Fibroblast of lung (primary cell): ENCODE results near the gene CYP4F22. TPM values are rescaled to one million over a fixed set of nuclear protein-coding genes. Genes with fewer than 3 reads are reported as not detected.
A peak's percentile ranks its signal among the peaks of the same experiment; 100 is the strongest.

Source experiments
- DNase-seq, 2 donors: peaks; one replicate each; pipeline versions ENCODE4 v3.0.0 to v3.0.0-alpha.2; 2010; ENCODE audit warnings: low read depth in 2 of 2
- H2AFZ ChIP-seq: 2 replicates; pipeline ENCODE4 v1.5.1; 2012; ENCODE audit warnings: low read length, control low read depth, inconsistent platforms
- H3K27ac ChIP-seq: 2 replicates; pipeline ENCODE4 v1.5.1; 2011; ENCODE audit warnings: low read length, control low read depth; ENCODE audit not compliant: insufficient read depth
- H3K27me3 ChIP-seq: 2 replicates; pipeline ENCODE4 v1.5.1; 2011; ENCODE audit warnings: mild to moderate bottlenecking, low read length; ENCODE audit not compliant: control insufficient read depth, insufficient read depth
- H3K36me3 ChIP-seq: 2 replicates; pipeline ENCODE4 v1.5.1; 2011; ENCODE audit warnings: low read length; ENCODE audit not compliant: control insufficient read depth, insufficient read depth
- H3K4me1 ChIP-seq: 2 replicates; pipeline ENCODE4 v1.5.1; 2011; ENCODE audit warnings: low read length; ENCODE audit not compliant: control insufficient read depth, insufficient read depth; ENCODE audit errors: extremely low read depth
- H3K4me2 ChIP-seq: 2 replicates; pipeline ENCODE4 v1.5.1; 2011; ENCODE audit warnings: low read length, control low read depth; ENCODE audit not compliant: insufficient read depth; ENCODE audit errors: extremely low read depth
- H3K4me3 ChIP-seq, 4 experiments: fragments of 200-600 bp in 1 of 4; sonication (generic) in 1 of 4; replicated peaks in 1 of 4; 2 replicates each; pipeline ENCODE4 v1.5.1; 2011 to 2016; ENCODE audit warnings: low read length in 4 of 4, low read depth in 3 of 4, mild to moderate bottlenecking in 3 of 4, control low read depth in 2 of 4, inconsistent platforms in 1 of 4, mixed read lengths in 1 of 4; ENCODE audit not compliant: insufficient read depth in 1 of 4; ENCODE audit errors: control extremely low read depth in 1 of 4
- H3K79me2 ChIP-seq: 2 replicates; pipeline ENCODE4 v1.5.1; 2012; ENCODE audit warnings: mild to moderate bottlenecking, low read length, inconsistent platforms; ENCODE audit not compliant: control insufficient read depth, insufficient read depth
- H3K9ac ChIP-seq: 2 replicates; pipeline ENCODE4 v1.5.1; 2011; ENCODE audit warnings: mild to moderate bottlenecking, low read length, control low read depth; ENCODE audit not compliant: insufficient read depth
- H3K9me3 ChIP-seq: 2 replicates; pipeline ENCODE4 v1.5.1; 2012; ENCODE audit warnings: low read depth, low read length; ENCODE audit not compliant: control insufficient read depth, insufficient read depth
- H4K20me1 ChIP-seq: 2 replicates; pipeline ENCODE4 v1.5.1; 2011; ENCODE audit warnings: low read length; ENCODE audit not compliant: control insufficient read depth, insufficient read depth; ENCODE audit errors: extremely low read depth
- CTCF ChIP-seq, 2 donors: IDR thresholded peaks in 1 of 2; conservative IDR thresholded peaks in 1 of 2; 1 replicate in 1 of 2; 2 replicates in 1 of 2; pipeline ENCODE4 v1.5.1; 2011 to 2012; ENCODE audit warnings: low read length in 2 of 2, control low read depth in 1 of 2, inconsistent platforms in 1 of 2, low read depth in 1 of 2, mild to moderate bottlenecking in 1 of 2
- EZH2 ChIP-seq: IDR thresholded peaks from 2 replicates; pipeline ENCODE4 v1.5.1; 2012; ENCODE audit warnings: low read length, control low read depth, mild to moderate bottlenecking; ENCODE audit errors: missing control alignments
- polyA plus RNA-seq, 2 donors: library from polyadenylated mRNA; depleted of rRNA in 1 of 2; stranded (reverse) in 1 of 2; unstranded in 1 of 2; fragments of >200 nt; gene quantifications; 2 replicates each; pipeline ENCODE4 v1.2.1, GENCODE V29; 2011 to 2012; ENCODE audit warnings: missing spikeins in 1 of 2
- total RNA-seq: library from RNA; depleted of rRNA; stranded (reverse); fragments of >200 nt; gene quantifications from 2 replicates; pipeline ENCODE4 v1.2.1, GENCODE V29; 2014

CYP4F22 gene
- total and polyA plus RNA-seq, 2 donors (not counting 1 experiment from before 2014, with no cell fraction given) = not detected

- H3K9ac ChIP-seq = no peak overlapping the region
- no peaks in the 10 kb centered on the region for H3K9me3 ChIP-seq
- no peaks in the 10 kb centered on the region for H3K79me2 ChIP-seq
- no peaks in the 10 kb centered on the region for H3K4me1 ChIP-seq
- TF ChIP-seq CTCF (conservative IDR thresholded peaks at IDR 0.05 in 1 of 2, IDR thresholded peaks at IDR 0.05 in 1 of 2; ENCODE audit: low read depth in 1 of 2, low read length in 2 of 2) (no peak), EZH2 (no peak)
- H3K4me3 ChIP-seq = no peak overlapping the region
- no peak overlapping the region for H2AFZ ChIP-seq
- H3K36me3 ChIP-seq = no peaks in the 10 kb centered on the region
- no peaks in the 10 kb centered on the region for H4K20me1 ChIP-seq
- peaks cover 7% of the 10 kb centered on the region for H3K27me3 ChIP-seq
- H3K4me2 ChIP-seq = no peak overlapping the region
- DNase-seq = no peak
- H3K27ac ChIP-seq = no peak overlapping the region
These were observed 40.6 kb upstream of the CYP4F22 start for GRCh38 chr19:15467734-15468214.

DNA sequence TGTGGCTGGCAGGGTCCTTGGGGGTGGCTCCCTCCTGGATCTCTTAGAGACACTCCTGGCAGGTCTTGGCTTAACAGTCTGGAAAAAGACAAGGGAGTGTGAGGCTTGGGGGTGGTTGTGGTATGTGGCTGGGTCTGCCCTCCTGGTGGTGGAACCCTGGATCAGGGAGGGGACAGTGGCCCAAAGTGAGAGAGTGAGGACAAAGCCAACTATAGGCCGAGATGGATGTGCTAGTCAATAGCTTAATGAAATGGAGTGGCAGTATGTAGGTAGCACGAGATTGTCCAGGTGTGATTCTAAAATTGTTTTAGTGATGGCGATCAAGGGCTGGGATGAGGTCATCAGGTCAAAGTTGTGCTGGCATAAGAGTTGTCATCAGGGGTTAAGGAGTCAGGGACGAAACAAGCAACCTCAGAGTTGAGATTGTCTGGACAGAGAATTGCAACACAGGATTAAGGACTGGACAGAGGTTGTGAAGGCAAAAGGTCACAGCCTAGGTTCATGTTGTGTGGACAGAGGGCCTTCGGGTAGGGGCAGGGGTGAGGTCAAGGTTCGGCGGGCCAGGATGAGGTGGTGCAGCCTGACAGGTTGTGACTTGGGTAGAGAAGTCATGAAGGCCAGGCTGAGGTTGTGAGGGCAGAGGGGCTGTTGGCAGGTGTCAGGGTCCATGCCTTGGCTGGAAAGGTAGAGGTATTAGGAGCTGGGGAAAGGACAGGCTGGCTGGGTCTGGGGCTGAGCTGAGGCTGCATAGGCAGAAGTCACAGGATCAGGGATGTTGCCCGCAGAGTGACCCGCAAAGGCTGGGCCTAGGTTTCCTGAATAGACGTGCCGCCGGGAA lies 39.4 kb upstream of the CYP4F22 start:
- Histone ChIP-seq H3K9me3 (no peaks in the 10 kb centered on the region), H3K27me3 (peaks cover 7% of the 10 kb centered on the region), H3K4me3 (no peak overlapping the region), H4K20me1 (no peaks in the 10 kb centered on the region), H3K4me1 (no peaks in the 10 kb centered on the region), H3K79me2 (no peaks in the 10 kb centered on the region), H3K4me2 (no peak overlapping the region), H3K9ac (no peak overlapping the region), H3K27ac (no peak overlapping the region), H2AFZ (no peak overlapping the region), H3K36me3 (no peaks in the 10 kb centered on the region)
- DNase-seq = no peak
- TF ChIP-seq CTCF (conservative IDR thresholded peaks at IDR 0.05 in 1 of 2, IDR thresholded peaks at IDR 0.05 in 1 of 2; ENCODE audit: low read depth in 1 of 2, low read length in 2 of 2) (no peak), EZH2 (no peak)

DNA sequence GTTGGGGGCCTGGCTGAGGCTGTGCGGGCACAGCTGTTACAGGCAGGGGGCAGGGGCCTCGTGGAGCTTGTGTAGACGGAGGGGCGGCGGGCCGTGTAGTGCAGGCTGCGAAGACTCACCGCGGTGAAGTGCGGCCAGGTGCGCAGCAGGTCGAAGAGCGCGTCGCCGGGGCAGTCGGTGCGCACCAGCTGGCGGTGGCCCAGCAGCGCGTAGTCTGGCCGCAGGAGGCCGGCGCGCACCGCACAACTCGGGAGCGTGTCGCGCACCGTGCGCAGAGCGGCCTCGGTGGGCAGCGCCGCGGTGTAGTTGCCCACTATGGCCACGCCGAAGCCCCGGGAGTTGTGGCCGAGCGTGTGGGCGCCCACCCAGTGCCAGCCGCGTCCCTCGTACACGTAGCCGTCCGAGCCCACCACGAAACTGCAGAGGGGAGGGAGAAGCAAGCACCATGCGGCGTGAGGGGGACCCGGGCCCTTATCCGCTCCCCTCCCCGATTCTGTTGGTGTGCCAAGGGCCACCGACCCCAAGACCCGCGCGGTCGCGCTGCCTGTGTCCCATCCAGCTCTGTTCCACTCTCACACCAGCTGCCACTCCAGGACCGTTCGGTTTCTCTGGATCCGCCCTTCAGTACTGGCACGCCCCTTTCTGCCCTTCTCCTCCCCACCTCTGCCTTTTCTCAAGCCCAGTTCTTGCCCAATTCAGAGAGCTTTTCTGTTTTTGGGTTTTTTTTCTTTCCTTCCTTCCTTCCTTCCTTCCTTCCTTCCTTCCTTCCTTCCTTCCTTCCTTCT lies 38.6 kb upstream of the CYP4F22 start:
- Histone ChIP-seq H3K4me3 (peak overlapping the region in 1 of 4 experiments; percentile 12), H3K79me2 (no peaks in the 10 kb centered on the region), H3K27ac (no peak overlapping the region), H3K4me2 (peak overlapping the region; percentile 25), H4K20me1 (no peaks in the 10 kb centered on the region), H2AFZ (no peak overlapping the region), H3K9me3 (no peaks in the 10 kb centered on the region), H3K9ac (no peak overlapping the region), H3K27me3 (peaks cover 7% of the 10 kb centered on the region), H3K36me3 (no peaks in the 10 kb centered on the region), H3K4me1 (no peaks in the 10 kb centered on the region)
- no peak for DNase-seq
- TF ChIP-seq CTCF (conservative IDR thresholded peaks at IDR 0.05 in 1 of 2, IDR thresholded peaks at IDR 0.05 in 1 of 2; ENCODE audit: low read depth in 1 of 2, low read length in 2 of 2) (no peak), EZH2 (no peak)
